AG20443 (cell line): ENCODE data around the gene LRP1.

Experiments
- DNase-seq: peaks from one replicate; pipeline ENCODE4 v3.0.0; 2012; ENCODE audit warnings: low spot score, mixed read lengths

The LRP1 gene

DNA sequence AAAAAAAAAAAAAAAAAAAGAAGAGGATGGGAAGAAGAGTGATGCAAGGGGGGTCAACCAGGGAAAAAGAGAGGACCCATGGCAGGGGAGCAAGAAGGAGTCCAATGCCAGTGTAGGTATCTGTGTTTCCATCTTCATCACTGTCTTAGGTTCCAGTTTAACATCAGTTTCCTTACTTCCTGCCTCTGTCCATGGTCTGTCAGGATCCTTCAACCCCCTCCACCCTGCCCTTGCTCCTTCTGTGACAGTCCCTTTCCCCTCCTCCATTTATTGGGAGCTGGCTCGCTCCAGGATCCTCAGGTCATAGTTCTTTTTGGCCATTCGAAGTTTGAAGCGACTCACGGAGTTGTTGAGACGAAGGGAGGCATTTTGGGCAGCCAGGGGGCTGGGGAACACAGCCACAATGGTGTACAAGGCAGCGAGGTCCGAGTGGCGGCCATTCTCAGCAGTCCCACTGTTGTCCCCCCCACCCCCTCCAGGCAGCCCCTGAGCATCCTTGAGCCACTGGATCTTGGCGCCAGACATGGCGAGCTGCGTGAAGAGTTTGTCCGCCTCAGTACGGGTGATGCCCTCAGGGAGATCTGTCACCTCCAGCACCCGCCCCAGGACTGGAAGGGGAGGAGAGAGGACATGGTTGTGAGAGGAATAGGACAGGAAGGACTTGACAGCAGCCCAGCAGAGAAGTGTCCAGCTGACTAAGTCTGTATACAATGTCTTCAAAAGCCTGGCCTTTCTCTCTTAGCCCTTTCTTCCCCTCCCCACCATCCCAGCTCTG is 126.4 kb downstream of the LRP1 start:
- no peak for DNase-seq

DNA sequence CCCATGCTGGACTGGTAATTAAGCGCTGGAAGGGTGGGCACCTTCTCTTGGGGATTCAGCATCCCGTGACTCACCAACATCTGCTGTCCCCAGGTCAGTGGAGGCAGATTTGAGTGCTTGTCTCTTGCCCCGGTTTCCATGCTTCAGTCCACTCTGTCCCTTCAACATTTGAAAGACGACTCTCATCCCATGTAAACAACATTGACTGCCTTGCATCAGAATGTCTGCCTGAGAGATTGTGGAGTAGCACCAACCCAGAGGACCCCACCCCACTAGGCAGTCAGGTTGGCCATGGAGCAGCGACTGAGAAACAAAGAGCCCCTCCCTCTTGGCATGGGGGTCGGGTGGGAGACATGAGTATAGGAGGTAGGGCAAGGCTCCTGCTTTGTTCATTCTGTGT is 127.6 kb downstream of the LRP1 start:
- DNase-seq, result no peak

DNA sequence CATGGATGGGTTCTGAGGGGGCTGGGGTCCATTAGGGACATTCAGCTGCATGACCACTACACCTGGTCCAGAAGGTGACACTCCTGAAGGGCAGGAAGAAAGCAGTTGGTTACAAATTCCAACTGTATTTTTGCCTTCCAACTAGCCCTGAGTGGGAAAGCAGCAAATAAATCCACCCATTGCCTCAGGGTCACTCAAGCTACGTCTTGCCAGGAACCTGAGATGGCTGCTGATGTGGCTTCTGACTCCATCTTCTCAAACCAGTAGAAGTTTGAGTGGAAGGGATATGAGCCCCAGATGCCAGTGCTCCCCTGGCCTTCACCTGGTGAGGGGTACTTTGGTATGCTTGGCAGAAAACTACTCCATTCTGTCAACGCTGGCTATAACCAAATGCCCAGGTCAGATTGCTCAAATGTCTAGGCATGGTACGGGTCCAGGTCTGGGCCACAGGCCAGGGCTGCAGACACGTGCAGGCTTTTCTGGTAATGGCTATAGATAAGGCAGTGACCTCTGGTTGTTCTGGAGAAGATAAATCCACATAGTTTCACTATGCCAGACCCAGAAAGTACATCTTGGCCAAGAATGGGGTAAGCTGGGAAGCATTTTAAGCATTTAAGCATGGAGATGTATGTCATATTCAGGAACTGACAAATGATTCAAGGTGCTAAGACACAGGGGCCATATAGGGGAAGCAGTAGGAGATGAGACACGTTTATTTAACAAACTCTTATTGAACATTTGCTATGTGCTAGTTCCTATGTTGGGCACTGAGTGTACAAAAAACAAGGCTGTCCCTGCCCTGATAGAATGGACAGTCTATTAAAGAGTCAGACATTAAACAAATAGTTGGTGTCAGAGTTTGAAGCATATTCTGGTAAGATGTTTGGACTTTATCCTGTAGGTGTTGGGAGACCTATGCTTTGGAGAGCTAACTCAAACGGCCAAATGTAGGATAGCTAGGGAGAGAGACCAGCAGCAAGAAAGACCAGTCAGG is 131.0 kb downstream of the LRP1 start:
- DNase-seq, result no peak

DNA sequence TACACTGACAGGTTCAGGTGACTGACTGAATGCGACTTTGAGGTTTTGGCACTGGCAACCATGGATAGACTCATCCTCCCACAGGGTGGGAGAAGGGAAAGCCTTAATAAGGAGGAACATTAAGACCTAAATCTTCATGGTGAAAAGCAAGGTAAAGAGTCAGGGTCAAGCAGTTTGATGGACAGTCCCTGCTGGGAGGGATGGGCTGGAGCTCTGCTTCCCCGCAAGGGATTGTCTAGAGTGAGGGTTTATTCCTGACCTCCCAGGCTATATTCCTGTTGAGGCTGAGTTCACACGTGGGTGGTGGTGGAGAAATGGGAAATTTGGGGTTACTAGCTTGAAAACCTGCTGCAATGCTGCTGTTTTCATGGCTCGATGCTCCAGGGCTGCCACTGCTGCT is 132.1 kb downstream of the LRP1 start:
- DNase-seq, result no peak

DNA sequence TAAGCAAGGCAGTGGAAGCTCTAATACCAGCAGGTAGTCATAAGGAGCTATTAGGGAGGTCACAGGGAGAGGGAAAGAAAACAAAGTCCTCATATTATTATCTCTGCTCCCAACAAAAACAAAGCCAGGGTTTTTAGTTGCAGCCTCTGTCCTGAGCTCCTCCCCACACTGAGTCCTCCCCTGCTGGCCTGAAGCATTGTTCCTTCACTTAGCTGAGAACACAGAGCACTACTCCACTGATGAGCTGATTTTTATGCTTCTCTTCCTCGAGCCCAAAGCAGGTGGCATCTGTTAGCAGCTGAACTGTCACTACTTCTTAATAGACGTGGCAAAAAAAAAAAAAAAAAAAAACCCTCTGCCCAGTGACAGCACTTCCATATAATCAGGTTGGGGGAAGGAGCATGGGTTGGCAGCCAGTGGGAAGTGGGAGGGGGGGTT is 133.2 kb downstream of the LRP1 start:
- DNase-seq, result no peak

DNA sequence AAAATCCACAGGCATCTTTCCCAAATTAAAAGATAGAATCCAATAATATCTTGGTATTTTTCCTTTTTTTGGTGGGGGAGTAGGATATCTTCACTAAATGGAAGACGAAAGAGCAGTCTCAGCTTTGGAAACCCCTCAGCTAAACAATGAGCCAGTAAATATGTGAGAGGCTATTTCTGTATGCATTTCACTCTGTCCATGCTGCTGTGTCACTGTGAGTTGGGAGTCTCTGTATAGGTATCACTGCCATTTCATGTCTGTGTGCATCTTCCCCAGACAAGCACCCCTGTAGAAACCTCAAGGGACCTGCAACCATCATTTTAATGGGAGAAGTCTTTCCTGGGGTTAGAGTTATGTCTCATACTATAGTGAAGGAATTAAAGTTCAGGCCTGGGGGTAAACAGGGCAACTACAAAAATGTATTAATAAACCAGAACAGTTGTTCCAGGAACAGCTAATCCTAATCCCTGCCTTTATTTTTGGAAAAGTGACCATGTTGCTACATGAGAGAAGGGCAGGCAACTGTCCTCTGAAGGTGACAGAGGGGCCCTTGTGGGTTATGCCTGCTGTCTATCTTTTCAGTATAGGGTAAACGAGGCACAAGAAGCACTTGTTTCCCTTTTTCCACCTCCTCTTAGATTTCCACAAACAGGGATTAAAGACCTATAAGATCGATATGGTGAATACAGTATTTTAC is 134.0 kb downstream of the LRP1 start:
- no peak for DNase-seq
